Pulmonary artery endothelial cell (primary cell): ENCODE results near the gene CDK5RAP1. TPM values are rescaled to one million over a fixed set of nuclear protein-coding genes. Genes with fewer than 3 reads are reported as not detected.
"Not testable (repeated sequence)": the region's sequence is repeated elsewhere in the genome, so short reads cannot be mapped to it uniquely, and the experiment has no call there.

ENCODE experiments used
- DNase-seq: peaks from one replicate; pipeline ENCODE4 v3.0.0-alpha.2; 2011; ENCODE audit warnings: low read depth, low spot score
- total RNA-seq: library from RNA; depleted of rRNA; stranded (reverse); fragments of >200 nt; gene quantifications from 2 replicates; pipeline ENCODE4 v1.2.3, GENCODE V29; 2014

The CDK5RAP1 gene
- total RNA-seq, 1 donor from 2014 or later, result 32.8 TPM

GRCh38 chr20:33423141-33423834 is 22.0 kb upstream of the CDK5RAP1 start:
- DNase-seq, result no peak

GRCh38 chr20:33419140-33419974 is 18.0 kb upstream of the CDK5RAP1 start:
- no peak for DNase-seq

GRCh38 chr20:33418033-33418432 is 16.7 kb upstream of the CDK5RAP1 start:
- DNase-seq, result no peak

GRCh38 chr20:33415948-33416347 is 14.6 kb upstream of the CDK5RAP1 start:
- no peak for DNase-seq

- DNase-seq, result no peak
Measured at GRCh38 chr20:33412484-33412838, 11.1 kb upstream of the CDK5RAP1 start.

GRCh38 chr20:33411711-33412483 is 10.6 kb upstream of the CDK5RAP1 start:
- DNase-seq, result no peak

- no peak for DNase-seq
Measured at GRCh38 chr20:33411242-33411641, 9.9 kb upstream of the CDK5RAP1 start.

GRCh38 chr20:33410081-33410742 is 8.9 kb upstream of the CDK5RAP1 start:
- DNase-seq, result no peak

- DNase-seq, result no peak
Measured at GRCh38 chr20:33408716-33409654, 7.7 kb upstream of the CDK5RAP1 start.

- DNase-seq, result no peak
Measured at GRCh38 chr20:33408313-33408712, 7.0 kb upstream of the CDK5RAP1 start.

GRCh38 chr20:33407796-33408195 is 6.5 kb upstream of the CDK5RAP1 start:
- no peak for DNase-seq

- no peak for DNase-seq
Measured at GRCh38 chr20:33407251-33407650, 5.9 kb upstream of the CDK5RAP1 start.

- no peak for DNase-seq
Measured at GRCh38 chr20:33404281-33404680, 3.0 kb upstream of the CDK5RAP1 start.

- no peak for DNase-seq
Measured at GRCh38 chr20:33401921-33402369, 626 bp upstream of the CDK5RAP1 start.

- no peak for DNase-seq
Measured at GRCh38 chr20:33400812-33401183, 521 bp downstream of the CDK5RAP1 start.

- no peak for DNase-seq
Measured at GRCh38 chr20:33399924-33400323, 1.4 kb downstream of the CDK5RAP1 start.

- no peak for DNase-seq
Measured at GRCh38 chr20:33394718-33395117, 6.6 kb downstream of the CDK5RAP1 start.

GRCh38 chr20:33393609-33394008 is 7.7 kb downstream of the CDK5RAP1 start:
- no peak for DNase-seq

- no peak for DNase-seq
Measured at GRCh38 chr20:33391722-33392415, 9.4 kb downstream of the CDK5RAP1 start.

GRCh38 chr20:33389326-33389725 is 12.0 kb downstream of the CDK5RAP1 start:
- not testable (repeated sequence) for DNase-seq
